ENCODE measurements around the gene TSPAN14.
"Not testable (repeated sequence)": the region's sequence is repeated elsewhere in the genome, so short reads cannot be mapped to it uniquely, and the experiment has no call there.

The TSPAN14 gene

GRCh38 chr10:80530816-80531215 is 76.7 kb downstream of the TSPAN14 start:
- Histone ChIP-seq H3K9me2 (replicated peaks; ENCODE audit: low read depth, low read length) (no peaks in the 10 kb centered on the region), H3K9me3 (ENCODE audit: insufficient read depth, low read depth, low read length) (no peaks in the 10 kb centered on the region), H3K4me2 (ENCODE audit: low read depth, low read length, poor library complexity, severe bottlenecking) (no peak overlapping the region), H3F3A (ENCODE audit: low read depth) (no peaks in the 10 kb centered on the region), H3K36me3 (ENCODE audit: insufficient read depth, low read length) (no peaks in the 10 kb centered on the region), H4K20me1 (ENCODE audit: insufficient read depth, low read length, poor library complexity, severe bottlenecking) (no peaks in the 10 kb centered on the region), H3K4me3 (ENCODE audit: low read length, poor library complexity, severe bottlenecking) (no peak overlapping the region), H3K9ac (ENCODE audit: low read depth, low read length, poor library complexity, severe bottlenecking) (no peak overlapping the region), H3K27me3 (ENCODE audit: insufficient read depth, low read length, poor library complexity, severe bottlenecking) (no peaks in the 10 kb centered on the region), H3K79me2 (ENCODE audit: insufficient read depth, low read length) (no peaks in the 10 kb centered on the region; the same call in 1 of the 2 replicates), H3K4me1 (ENCODE audit: insufficient read depth, low read length, poor library complexity, severe bottlenecking) (peaks cover 12% of the 10 kb centered on the region), H2AFZ (ENCODE audit: low read length) (no peak overlapping the region)
- TF ChIP-seq EZH2phosphoT487 (IDR thresholded peaks at IDR 0.05; ENCODE audit: borderline replicate concordance) (no peak), CTCF (conservative IDR thresholded peaks at IDR 0.05; ENCODE audit: low read length) (no peak)

- H3K27me3 ChIP-seq (ENCODE audit: insufficient read depth, low read length, poor library complexity, severe bottlenecking): no peaks in the 10 kb centered on the region
- H4K20me1 ChIP-seq (ENCODE audit: insufficient read depth, low read length, poor library complexity, severe bottlenecking): no peaks in the 10 kb centered on the region
- H3K9ac ChIP-seq (ENCODE audit: low read depth, low read length, poor library complexity, severe bottlenecking): no peak overlapping the region
- TF ChIP-seq CTCF (conservative IDR thresholded peaks at IDR 0.05; ENCODE audit: low read length) (no peak), EZH2phosphoT487 (IDR thresholded peaks at IDR 0.05; ENCODE audit: borderline replicate concordance) (no peak)
- H3K9me2 ChIP-seq (replicated peaks; ENCODE audit: low read depth, low read length): no peaks in the 10 kb centered on the region
- no peaks in the 10 kb centered on the region for H3K36me3 ChIP-seq (ENCODE audit: insufficient read depth, low read length)
- H3K4me1 ChIP-seq (ENCODE audit: insufficient read depth, low read length, poor library complexity, severe bottlenecking): peaks cover 21% of the 10 kb centered on the region
- no peak overlapping the region for H2AFZ ChIP-seq (ENCODE audit: low read length)
- peaks cover 9% of the 10 kb centered on the region for H3K79me2 ChIP-seq (ENCODE audit: insufficient read depth, low read length)
- no peaks in the 10 kb centered on the region for H3K9me3 ChIP-seq (ENCODE audit: insufficient read depth, low read depth, low read length)
- no peak overlapping the region for H3K4me2 ChIP-seq (ENCODE audit: low read depth, low read length, poor library complexity, severe bottlenecking)
- no peaks in the 10 kb centered on the region for H3F3A ChIP-seq (ENCODE audit: low read depth)
- no peak overlapping the region for H3K4me3 ChIP-seq (ENCODE audit: low read length, poor library complexity, severe bottlenecking)
Observed at GRCh38 chr10:80532571-80532970, 78.5 kb downstream of the TSPAN14 start.

DNA sequence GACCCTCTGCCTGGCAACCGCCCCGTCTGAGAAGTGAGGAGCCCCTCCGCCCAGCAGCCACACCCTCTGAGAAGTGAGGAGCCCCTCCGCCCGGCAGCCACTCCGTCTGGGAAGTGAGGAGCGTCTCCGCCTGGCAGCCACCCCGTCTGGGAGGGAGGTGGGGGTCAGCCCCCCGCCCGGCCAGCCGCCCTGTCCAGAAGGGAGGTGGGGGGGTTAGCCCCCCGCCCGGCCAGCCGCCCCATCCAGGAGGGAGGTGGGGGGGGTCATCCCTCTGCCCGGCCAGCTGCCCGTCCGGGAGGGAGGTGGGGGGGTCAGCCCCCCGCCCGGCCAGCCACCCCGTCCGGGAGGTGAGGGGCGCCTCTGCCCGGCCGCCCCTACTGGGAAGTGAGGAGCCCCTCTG is 79.9 kb downstream of the TSPAN14 start:
- H3K4me2 ChIP-seq (ENCODE audit: low read depth, low read length, poor library complexity, severe bottlenecking); H3F3A ChIP-seq (ENCODE audit: low read depth); H3K4me3 ChIP-seq (ENCODE audit: low read length, poor library complexity, severe bottlenecking); H3K79me2 ChIP-seq (ENCODE audit: insufficient read depth, low read length); H3K9ac ChIP-seq (ENCODE audit: low read depth, low read length, poor library complexity, severe bottlenecking); H3K9me3 ChIP-seq (ENCODE audit: insufficient read depth, low read depth, low read length); H2AFZ ChIP-seq (ENCODE audit: low read length); H3K9me2 ChIP-seq (replicated peaks; ENCODE audit: low read depth, low read length); H3K36me3 ChIP-seq (ENCODE audit: insufficient read depth, low read length); H3K27me3 ChIP-seq (ENCODE audit: insufficient read depth, low read length, poor library complexity, severe bottlenecking); H4K20me1 ChIP-seq (ENCODE audit: insufficient read depth, low read length, poor library complexity, severe bottlenecking): not testable (repeated sequence)
- peaks cover 24% of the 10 kb centered on the region for H3K4me1 ChIP-seq (ENCODE audit: insufficient read depth, low read length, poor library complexity, severe bottlenecking)

GRCh38 chr10:80534646-80535045 is 80.5 kb downstream of the TSPAN14 start:
- not testable (repeated sequence) for H3K9me3 ChIP-seq (ENCODE audit: insufficient read depth, low read depth, low read length); H3K9ac ChIP-seq (ENCODE audit: low read depth, low read length, poor library complexity, severe bottlenecking); H4K20me1 ChIP-seq (ENCODE audit: insufficient read depth, low read length, poor library complexity, severe bottlenecking); H3F3A ChIP-seq (ENCODE audit: low read depth); H3K36me3 ChIP-seq (ENCODE audit: insufficient read depth, low read length); H2AFZ ChIP-seq (ENCODE audit: low read length); H3K9me2 ChIP-seq (replicated peaks; ENCODE audit: low read depth, low read length); H3K4me3 ChIP-seq (ENCODE audit: low read length, poor library complexity, severe bottlenecking); H3K79me2 ChIP-seq (ENCODE audit: insufficient read depth, low read length); H3K4me2 ChIP-seq (ENCODE audit: low read depth, low read length, poor library complexity, severe bottlenecking); H3K27me3 ChIP-seq (ENCODE audit: insufficient read depth, low read length, poor library complexity, severe bottlenecking)
- H3K4me1 ChIP-seq (ENCODE audit: insufficient read depth, low read length, poor library complexity, severe bottlenecking): peaks cover 30% of the 10 kb centered on the region
